Measurements from ENCODE around the gene ATAD3B. TPM values are rescaled to one million over a fixed set of nuclear protein-coding genes. Genes with fewer than 3 reads are reported as not detected.

ATAD3B gene
- total RNA-seq, 6 experiments from 2014 or later = 8.9 to 15.0 (median 10.2) TPM

- no CpG with 5 or more reads among the region's 18 CpGs for WGBS (ENCODE audit: insufficient coverage, low coverage, low lambda C conversion rate, missing lambda C conversion rate)
- TF ChIP-seq POLR2A (IDR thresholded peaks at IDR 0.05) (no peak), CTCF (IDR thresholded peaks at IDR 0.05) (no peak)
- Histone ChIP-seq H3K27me3 (no peaks in the 10 kb centered on the region), H3K9me3 (no peaks in the 10 kb centered on the region), H3K27ac (no peak overlapping the region), H3K4me3 (no peak overlapping the region), H3K4me1 (peaks cover 0 to 5% (median 0%) of the 10 kb centered on the region in 4 donors), H3K36me3 (peaks cover 0 to 18% (median 0%) of the 10 kb centered on the region in 4 donors)
- intact Hi-C loops (cut with DNase I) = no loop called here
- ATAC-seq = no peak
- DNase-seq = no peak
Observed at GRCh38 chr1:1538989-1539309, 67.4 kb downstream of the ATAD3B start.

GRCh38 chr1:1539310-1540089 lies 67.9 kb downstream of the ATAD3B start:
- Histone ChIP-seq H3K4me1 (peaks cover 0 to 5% (median 0%) of the 10 kb centered on the region in 4 donors), H3K4me3 (peak overlapping the region in 2 of 3 donors; percentile 18 to 44), H3K9me3 (no peaks in the 10 kb centered on the region), H3K27me3 (no peaks in the 10 kb centered on the region), H3K27ac (no peak overlapping the region), H3K36me3 (peaks cover 0 to 18% (median 0%) of the 10 kb centered on the region in 4 donors)
- intact Hi-C loops (cut with DNase I) = no loop called here
- ATAC-seq = no peak
- peak in 1 of 3 donors; percentile 54 for DNase-seq
- whole genome bisulfite sequencing (ENCODE audit: insufficient coverage, low coverage, low lambda C conversion rate, missing lambda C conversion rate) = 29% methylated on average over 35 of the region's 66 CpGs
- TF ChIP-seq CTCF (IDR thresholded peaks at IDR 0.05) (no peak), POLR2A (IDR thresholded peaks at IDR 0.05) (no peak)

GRCh38 chr1:1540090-1540817 lies 68.7 kb downstream of the ATAD3B start, which contains the start of gene TMEM240:
Gene TMEM240, minus strand, starts transcription at chr1:1540624. Its CDS starts 278 bp downstream, at chr1:1540346.
- Histone ChIP-seq H3K9me3 (no peaks in the 10 kb centered on the region), H3K4me1 (peaks cover 0 to 5% (median 0%) of the 10 kb centered on the region in 4 donors), H3K27me3 (no peaks in the 10 kb centered on the region), H3K36me3 (peaks cover 0 to 18% (median 0%) of the 10 kb centered on the region in 4 donors), H3K27ac (no peak within 1 kb of the TSS), H3K4me3 (peak within 1 kb of the TSS; percentile 12 to 44 (median 18))
- intact Hi-C loops (cut with DNase I) = no loop called here
- WGBS (ENCODE audit: insufficient coverage, low coverage, low lambda C conversion rate, missing lambda C conversion rate) = 3% methylated on average over 5 of the region's 100 CpGs
- DNase-seq (peak; percentile 62 to 66 (median 65)), ATAC-seq (peak in 3 of 4 donors; percentile 39 to 71 (median 42))
- no peak for TF ChIP-seq POLR2A (IDR thresholded peaks at IDR 0.05)
- TF ChIP-seq CTCF (IDR thresholded peaks at IDR 0.05) = no peak

GRCh38 chr1:1540818-1541628 lies 69.5 kb downstream of the ATAD3B start:
- whole genome bisulfite sequencing (ENCODE audit: insufficient coverage, low coverage, low lambda C conversion rate, missing lambda C conversion rate) = no CpG with 5 or more reads among the region's 53 CpGs
- TF ChIP-seq CTCF (IDR thresholded peaks at IDR 0.05) (no peak), POLR2A (IDR thresholded peaks at IDR 0.05) (no peak)
- H3K36me3 ChIP-seq = peaks cover 0 to 18% (median 0%) of the 10 kb centered on the region in 4 donors
- peak in 1 of 3 donors; percentile 59 for DNase-seq
- H3K4me1 ChIP-seq = peaks cover 0 to 5% (median 0%) of the 10 kb centered on the region in 4 donors
- H3K27me3 ChIP-seq = no peaks in the 10 kb centered on the region
- intact Hi-C loops (cut with DNase I) = no loop called here
- peak overlapping the region; percentile 12 to 44 (median 18) for H3K4me3 ChIP-seq
- ATAC-seq = peak in 2 of 4 donors; percentile 1 to 14
- no peak overlapping the region for H3K27ac ChIP-seq
- H3K9me3 ChIP-seq = no peaks in the 10 kb centered on the region

Measured in right lobe of liver (tissue), 6 donors.